K562 (cell line): ENCODE measurements around the gene CYP2W1. TPM values are rescaled to one million over a fixed set of nuclear protein-coding genes. Genes with fewer than 3 reads are reported as not detected.

Experiments used
- E2F5 ChIP-seq: sonication (generic); formaldehyde crosslinking; IDR thresholded peaks from 2 replicates; pipeline ENCODE4 v1.8.0; 2022; ENCODE audit warnings: mild to moderate bottlenecking, missing genetic modification reagents
- GATAD2B ChIP-seq: fragments of 450-650 bp; IDR thresholded peaks from 2 replicates; pipeline ENCODE4 v1.6.1; 2017; ENCODE audit warnings: mild to moderate bottlenecking, borderline replicate concordance
- GTF2E2 ChIP-seq: fragments of 200-800 bp; sonication (Bioruptor generic); IDR thresholded peaks from 2 replicates; pipeline ENCODE4 v1.6.1; 2016; ENCODE audit warnings: missing genetic modification characterization, missing compliant biosample characterization
- HMBOX1 ChIP-seq: sonication (generic); IDR thresholded peaks from 2 replicates; pipeline ENCODE4 v1.6.1; 2016
- HMGN3 ChIP-seq: IDR thresholded peaks from 2 replicates; pipeline ENCODE4 v1.6.1; 2011; ENCODE audit warnings: borderline replicate concordance, low read depth, mild to moderate bottlenecking, mixed read lengths, low read length; ENCODE audit not compliant: insufficient read length; ENCODE audit errors: extremely low read depth
- IRF9 ChIP-seq: fragments of 450-650 bp; IDR thresholded peaks from 2 replicates; pipeline ENCODE4 v1.6.1; 2016; ENCODE audit warnings: missing biosample characterization, missing genetic modification characterization
- JUN ChIP-seq, 2 experiments: sonication (generic) in 1 of 2; formaldehyde crosslinking in 1 of 2; IDR thresholded peaks; 2 replicates each; pipeline versions ENCODE4 v1.6.1 to v1.8.0; 2012 to 2022; ENCODE audit warnings: borderline replicate concordance in 2 of 2, mild to moderate bottlenecking in 2 of 2, improper control_type of control experiment in 1 of 2, low read depth in 1 of 2, low read length in 1 of 2, missing genetic modification reagents in 1 of 2
- MAX ChIP-seq: sonication (generic); formaldehyde crosslinking; IDR thresholded peaks from 2 replicates; pipeline ENCODE4 v1.9.0; 2022; ENCODE audit warnings: mild to moderate bottlenecking, missing genetic modification reagents
- PRPF4 ChIP-seq: fragments of 200-400 bp; formaldehyde crosslinking; IDR thresholded peaks from one replicate; pipeline ENCODE4 v1.6.1; 2017; ENCODE audit warnings: low read length, low read depth, mild to moderate bottlenecking; ENCODE audit not compliant: insufficient read depth, poor library complexity, severe bottlenecking
- RBBP5 ChIP-seq: fragments of 200-600 bp; sonication (generic); IDR thresholded peaks from 2 replicates; pipeline ENCODE4 v1.6.1; 2012; ENCODE audit warnings: borderline replicate concordance, mild to moderate bottlenecking, low read length, control low read depth, inconsistent platforms; ENCODE audit not compliant: insufficient read depth, poor library complexity, severe bottlenecking
- RFX1 ChIP-seq: fragments of 450-650 bp; IDR thresholded peaks from 2 replicates; pipeline ENCODE4 v1.6.1; 2016; ENCODE audit warnings: mild to moderate bottlenecking, moderate library complexity
- SMARCC2 ChIP-seq: fragments of 450-650 bp; IDR thresholded peaks from 2 replicates; pipeline ENCODE4 v1.6.1; 2017; ENCODE audit warnings: antibody characterized with exemption, moderate library complexity, mild to moderate bottlenecking, low read depth
- SP1 ChIP-seq: sonication (generic); formaldehyde crosslinking; IDR thresholded peaks from 2 replicates; pipeline ENCODE4 v1.8.1; 2022; ENCODE audit warnings: mild to moderate bottlenecking, missing genetic modification reagents
- TFAP4 ChIP-seq: sonication (generic); formaldehyde crosslinking; IDR thresholded peaks from 2 replicates; pipeline ENCODE4 v1.8.0; 2022; ENCODE audit warnings: missing genetic modification reagents, mild to moderate bottlenecking, moderate library complexity, borderline replicate concordance
- ZNF12 ChIP-seq: sonication (generic); formaldehyde crosslinking; IDR thresholded peaks from 2 replicates; pipeline ENCODE4 v1.4.0; 2020; ENCODE audit warnings: mild to moderate bottlenecking, missing genetic modification reagents
- ZNF609 ChIP-seq: sonication (generic); formaldehyde crosslinking; IDR thresholded peaks from 2 replicates; pipeline ENCODE4 v1.8.1; 2023; ENCODE audit warnings: missing genetic modification reagents, mild to moderate bottlenecking, borderline replicate concordance
- polyA plus RNA-seq, 8 experiments: library from polyadenylated mRNA; depleted of rRNA in 4 of 8; stranded (reverse) in 5 of 8; unstranded in 3 of 8; fragments of >200 nt; fragmentation: Nextera tagmentation in 2 of 8; fragmentation: Illumina TruSeq in 1 of 8; extraction: Ambion mirVana in 2 of 8; extraction: Trizol in 1 of 8; gene quantifications; 2 replicates each; pipeline versions ENCODE4 v1.2.1 to v1.2.3, GENCODE V29; 2011 to 2014; ENCODE audit warnings: inconsistent platforms in 1 of 8, missing spikeins in 1 of 8
- total RNA-seq, 7 experiments: library from RNA; depleted of rRNA in 6 of 7; stranded (reverse); fragments of >200 nt in 6 of 7; fragmentation: Illumina TruSeq in 2 of 7; extraction: Trizol in 2 of 7; gene quantifications; 2 replicates each; pipeline versions ENCODE4 v1.2.1 to v1.2.3, GENCODE V29; 2011 to 2021; ENCODE audit warnings: low replicate concordance in 1 of 7

Gene CYP2W1
- total and polyA plus RNA-seq, 9 of the 15 experiments (the other 6 are each of a cell fraction or from before 2014, with no cell fraction given): not detected

- TF ChIP-seq SMARCC2: no peak
- no peak for TF ChIP-seq JUN (IDR thresholded peaks at IDR 0.05; ENCODE audit: borderline replicate concordance, low read depth, low read length)
- TF ChIP-seq JUN (CRISPR knock-in tag; IDR thresholded peaks at IDR 0.05; ENCODE audit: borderline replicate concordance): 0 out of 2 replicates have a peak, but pooled peaks have one; percentile 15
- TF ChIP-seq IRF9 (tag): no peak
- TF ChIP-seq E2F5 (CRISPR knock-in tag): no peak
- TF ChIP-seq ZNF609 (CRISPR knock-in tag): no peak
- no peak for TF ChIP-seq ZNF12 (CRISPR knock-in tag)
- no peak for TF ChIP-seq GTF2E2 (tag)
- peak; percentile 44 for TF ChIP-seq MAX (CRISPR knock-in tag)
- TF ChIP-seq HMGN3: peak; percentile 58
- no peak for TF ChIP-seq RFX1
- TF ChIP-seq PRPF4: no peak
- TF ChIP-seq RBBP5: peak; percentile 56
- peak; percentile 51; the same call in 1 of the 2 replicates for TF ChIP-seq TFAP4 (CRISPR knock-in tag)
- TF ChIP-seq SP1 (CRISPR knock-in tag): no peak
- TF ChIP-seq HMBOX1: no peak
- TF ChIP-seq GATAD2B: no peak
Observed at GRCh38 chr7:1027242-1028043, 44.5 kb downstream of the CYP2W1 start (continued).
